Glutamatergic neuron (in vitro differentiated cells): ENCODE measurements around the gene PTPDC1. TPM values are rescaled to one million over a fixed set of nuclear protein-coding genes. Genes with fewer than 3 reads are reported as not detected.

ENCODE experiments used
- DNase-seq: peaks from one replicate; pipeline ENCODE4 v3.0.0; 2022
- H3K27ac Mint-ChIP-seq: one replicate; pipeline ENCODE4 v1.8.0; 2020; ENCODE audit warnings: mild to moderate bottlenecking, mixed read lengths, inconsistent platforms; ENCODE audit not compliant: unreplicated experiment
- H3K27me3 Mint-ChIP-seq: one replicate; pipeline ENCODE4 v1.8.0; 2020; ENCODE audit warnings: mild to moderate bottlenecking, moderate library complexity, mixed read lengths, inconsistent platforms; ENCODE audit not compliant: unreplicated experiment
- H3K36me3 Mint-ChIP-seq: one replicate; pipeline ENCODE4 v1.8.0; 2020; ENCODE audit warnings: mild to moderate bottlenecking, mixed read lengths, inconsistent platforms; ENCODE audit not compliant: unreplicated experiment
- H3K4me1 Mint-ChIP-seq: one replicate; pipeline ENCODE4 v1.8.0; 2020; ENCODE audit warnings: mild to moderate bottlenecking, low read depth, mixed read lengths, inconsistent platforms; ENCODE audit not compliant: unreplicated experiment
- H3K4me3 Mint-ChIP-seq: one replicate; pipeline ENCODE4 v1.8.0; 2020; ENCODE audit warnings: mild to moderate bottlenecking, mixed read lengths, inconsistent platforms; ENCODE audit not compliant: unreplicated experiment
- H3K9me3 Mint-ChIP-seq: one replicate; pipeline ENCODE4 v1.8.0; 2020; ENCODE audit warnings: mild to moderate bottlenecking, moderate library complexity, mixed read lengths, inconsistent platforms; ENCODE audit not compliant: unreplicated experiment
- total RNA-seq: library from RNA; stranded (reverse); fragmentation: NEBNext Ultra II Directional; extraction: Animal tissue kit (Norgen Biotek cat#: 25700); gene quantifications from one replicate; pipeline ENCODE4 v1.2.1, GENCODE V29; 2021; ENCODE audit not compliant: unreplicated experiment
- TF ChIP-seq, protein P1 (sequence below): fragments of 200-600 bp; sonication (generic); IDR thresholded peaks from one replicate; pipeline ENCODE4 v1.5.0; 2021; ENCODE audit not compliant: partially characterized antibody, unreplicated experiment

The PTPDC1 gene
- total RNA-seq, 1 donor from 2014 or later, result 9.7 TPM

- no peaks in the 10 kb centered on the region for H3K27me3 Mint-ChIP-seq
These were observed 72.2 kb downstream of the PTPDC1 start for GRCh38 chr9:94156348-94157049.

DNA sequence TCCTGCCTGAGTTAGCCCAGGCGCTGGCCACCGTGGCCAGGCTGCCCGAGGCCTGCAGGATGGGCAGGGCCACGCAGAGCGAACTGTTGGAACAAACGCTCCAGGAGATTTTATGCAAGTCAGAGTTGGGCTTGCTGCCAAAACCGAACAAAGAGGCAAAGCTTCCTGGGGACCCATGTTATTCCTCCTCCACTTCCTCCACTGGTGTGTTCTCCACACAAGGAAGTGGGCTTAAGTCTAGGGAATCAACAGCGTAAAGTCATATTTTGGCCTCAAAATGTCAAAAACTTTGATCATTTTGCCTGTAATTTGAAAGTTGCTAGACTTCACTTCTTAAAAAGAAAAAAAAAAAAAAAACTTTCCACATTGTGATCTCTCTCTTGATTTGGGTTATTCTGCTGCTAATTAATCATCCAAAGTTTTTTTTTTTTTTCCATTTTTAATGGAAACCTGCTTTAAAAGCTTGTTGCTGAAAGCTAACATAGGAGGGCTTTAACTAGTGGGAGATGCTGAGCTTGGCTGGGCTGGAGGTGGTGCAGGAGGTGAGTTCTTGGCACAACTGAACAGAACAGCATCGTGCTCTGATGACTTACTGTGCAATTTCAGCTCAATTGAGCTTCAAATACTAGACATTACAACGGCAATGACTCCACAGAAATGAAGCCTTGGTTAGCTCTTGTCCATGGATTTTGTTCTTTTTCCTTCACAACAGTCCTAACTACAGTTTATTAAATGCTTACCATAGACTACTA is 73.0 kb downstream of the PTPDC1 start:
- TF ChIP-seq, protein P1, sequence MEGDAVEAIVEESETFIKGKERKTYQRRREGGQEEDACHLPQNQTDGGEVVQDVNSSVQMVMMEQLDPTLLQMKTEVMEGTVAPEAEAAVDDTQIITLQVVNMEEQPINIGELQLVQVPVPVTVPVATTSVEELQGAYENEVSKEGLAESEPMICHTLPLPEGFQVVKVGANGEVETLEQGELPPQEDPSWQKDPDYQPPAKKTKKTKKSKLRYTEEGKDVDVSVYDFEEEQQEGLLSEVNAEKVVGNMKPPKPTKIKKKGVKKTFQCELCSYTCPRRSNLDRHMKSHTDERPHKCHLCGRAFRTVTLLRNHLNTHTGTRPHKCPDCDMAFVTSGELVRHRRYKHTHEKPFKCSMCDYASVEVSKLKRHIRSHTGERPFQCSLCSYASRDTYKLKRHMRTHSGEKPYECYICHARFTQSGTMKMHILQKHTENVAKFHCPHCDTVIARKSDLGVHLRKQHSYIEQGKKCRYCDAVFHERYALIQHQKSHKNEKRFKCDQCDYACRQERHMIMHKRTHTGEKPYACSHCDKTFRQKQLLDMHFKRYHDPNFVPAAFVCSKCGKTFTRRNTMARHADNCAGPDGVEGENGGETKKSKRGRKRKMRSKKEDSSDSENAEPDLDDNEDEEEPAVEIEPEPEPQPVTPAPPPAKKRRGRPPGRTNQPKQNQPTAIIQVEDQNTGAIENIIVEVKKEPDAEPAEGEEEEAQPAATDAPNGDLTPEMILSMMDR, result no peak
- Mint-ChIP-seq H3K27me3 (no peaks in the 10 kb centered on the region), H3K36me3 (no peaks in the 10 kb centered on the region), H3K27ac (no peak overlapping the region), H3K4me3 (no peak overlapping the region), H3K4me1 (no peaks in the 10 kb centered on the region), H3K9me3 (no peaks in the 10 kb centered on the region)
- no peak for DNase-seq

More at GRCh38 chr9:94156348-94157049, 72.2 kb downstream of the PTPDC1 start:
- no peak for DNase-seq
- H3K27ac Mint-ChIP-seq, result no peak overlapping the region
- TF ChIP-seq, protein P1, result no peak
- H3K4me1 Mint-ChIP-seq, result no peaks in the 10 kb centered on the region
- no peak overlapping the region for H3K4me3 Mint-ChIP-seq
- H3K36me3 Mint-ChIP-seq, result no peaks in the 10 kb centered on the region
- H3K9me3 Mint-ChIP-seq, result no peaks in the 10 kb centered on the region

Other genes starting within 250 kb of the PTPDC1 start
- 6.9 TPM for gene BARX1, start 129.1 kb upstream of the PTPDC1 start, total RNA-seq
- 4.9 TPM for gene ZNF169, start 174.8 kb downstream of the PTPDC1 start, total RNA-seq
- not detected for gene NUTM2F, start 244.2 kb downstream of the PTPDC1 start, total RNA-seq